Prostate gland (tissue), 2 donors: ENCODE results near the gene SH2D3A. TPM values are rescaled to one million over a fixed set of nuclear protein-coding genes. Genes with fewer than 3 reads are reported as not detected.

Source experiments
- DNase-seq: peaks from one replicate; pipeline ENCODE4 v3.0.0-alpha.2; 2019; ENCODE audit warnings: low spot score
- H3K27ac ChIP-seq, 2 donors: fragments of 200-600 bp; sonication (generic); 2 replicates each; pipeline ENCODE4 v1.5.1; 2017 to 2019
- H3K27me3 ChIP-seq: fragments of 200-600 bp; sonication (generic); replicated peaks from 2 replicates; pipeline ENCODE4 v1.5.1; 2019; ENCODE audit not compliant: insufficient read depth
- H3K36me3 ChIP-seq, 2 donors: fragments of 200-600 bp; sonication (generic); 1 replicate in 1 of 2; 2 replicates in 1 of 2; pipeline versions ENCODE4 v1.5.1 to v1.8.1; 2017 to 2019
- H3K4me1 ChIP-seq: fragments of 200-600 bp; sonication (generic); replicated peaks from 2 replicates; pipeline ENCODE4 v1.5.1; 2019
- H3K4me3 ChIP-seq, 2 donors: fragments of 200-600 bp; sonication (generic); 2 replicates each; pipeline ENCODE4 v1.5.1; 2017 to 2019
- H3K9me3 ChIP-seq: fragments of 200-600 bp; sonication (generic); 2 replicates; pipeline ENCODE4 v1.5.1; 2017
- CTCF ChIP-seq, 4 experiments: fragments of 200-600 bp in 2 of 4; fragments of 450-650 bp in 2 of 4; sonication (generic) in 2 of 4; IDR thresholded peaks; 1 replicate in 3 of 4; 2 replicates in 1 of 4; pipeline ENCODE4 v1.5.1; 2016 to 2019; ENCODE audit warnings: antibody characterized with exemption in 4 of 4, mild to moderate bottlenecking in 2 of 4, moderate library complexity in 2 of 4
- POLR2A ChIP-seq: fragments of 450-650 bp; IDR thresholded peaks from one replicate; pipeline ENCODE4 v1.6.1; 2016; ENCODE audit warnings: antibody characterized with exemption, mild to moderate bottlenecking
- POLR2AphosphoS5 ChIP-seq: sonication (generic); formaldehyde crosslinking; IDR thresholded peaks from one replicate; pipeline ENCODE4 v1.6.1; 2017; ENCODE audit warnings: antibody characterized with exemption
- WGBS: methylation state at CpG from one replicate; pipeline ENCODE4 v1.1.5; 2018; 5-methylcytosine and 5-hydroxymethylcytosine counted together
- intact Hi-C: fragments of 100-400 bp; cut with DNase I; formaldehyde crosslinking; loops from one replicate; pipeline ENCODE4 v1.14.2; 2022
- total RNA-seq, 2 donors: library from RNA; depleted of rRNA; stranded (reverse); fragments of >200 nt; gene quantifications; one replicate each; pipeline ENCODE4 v1.1.0, GENCODE V29; 2016

Gene SH2D3A
- total RNA-seq, 2 donors from 2014 or later = 35.5 to 45.1 TPM

- 78% methylated on average over 4 of the region's 4 CpGs for WGBS
- intact Hi-C loops = no loop called here
- Histone ChIP-seq H3K4me1 (no peaks in the 10 kb centered on the region), H3K4me3 (no peak overlapping the region), H3K27ac (no peak overlapping the region), H3K9me3 (no peaks in the 10 kb centered on the region), H3K36me3 (no peaks in the 10 kb centered on the region), H3K27me3 (no peaks in the 10 kb centered on the region)
- DNase-seq = no peak
- TF ChIP-seq POLR2AphosphoS5 (no peak), POLR2A (no peak), CTCF (IDR thresholded peaks at IDR 0.05) (no peak)
Measured at GRCh38 chr19:6809262-6809661, 42.0 kb upstream of the SH2D3A start.

GRCh38 chr19:6808494-6808893, 41.3 kb upstream of the SH2D3A start:
- no peaks in the 10 kb centered on the region for H3K9me3 ChIP-seq
- TF ChIP-seq POLR2AphosphoS5 (no peak), POLR2A (no peak), CTCF (IDR thresholded peaks at IDR 0.05) (no peak)
- no peaks in the 10 kb centered on the region for H3K36me3 ChIP-seq
- no peaks in the 10 kb centered on the region for H3K4me1 ChIP-seq
- DNase-seq = no peak
- intact Hi-C loops = no loop called here
- 90% methylated on average over 1 of the region's 1 CpG for WGBS
- H3K27ac ChIP-seq = no peak overlapping the region
- H3K27me3 ChIP-seq = no peaks in the 10 kb centered on the region
- H3K4me3 ChIP-seq = no peak overlapping the region

GRCh38 chr19:6807291-6807690, 40.1 kb upstream of the SH2D3A start:
- no peaks in the 10 kb centered on the region for H3K27me3 ChIP-seq

GRCh38 chr19:6806488-6806887, 39.3 kb upstream of the SH2D3A start:
- intact Hi-C loops = no loop called here
- 84% methylated on average over 4 of the region's 4 CpGs for WGBS
- TF ChIP-seq POLR2A (no peak), POLR2AphosphoS5 (no peak), CTCF (IDR thresholded peaks at IDR 0.05) (no peak)
- Histone ChIP-seq H3K4me3 (no peak overlapping the region), H3K27ac (no peak overlapping the region), H3K9me3 (no peaks in the 10 kb centered on the region), H3K27me3 (no peaks in the 10 kb centered on the region), H3K36me3 (no peaks in the 10 kb centered on the region), H3K4me1 (no peaks in the 10 kb centered on the region)
- no peak for DNase-seq

More at GRCh38 chr19:6807291-6807690, 40.1 kb upstream of the SH2D3A start:
- Histone ChIP-seq H3K36me3 (no peaks in the 10 kb centered on the region), H3K4me1 (no peaks in the 10 kb centered on the region), H3K9me3 (no peaks in the 10 kb centered on the region), H3K27ac (no peak overlapping the region), H3K4me3 (no peak overlapping the region)
- no peak for TF ChIP-seq POLR2A
- no peak for TF ChIP-seq POLR2AphosphoS5
- no peak for TF ChIP-seq CTCF (IDR thresholded peaks at IDR 0.05)
- intact Hi-C loops = no loop called here
- DNase-seq = no peak
- WGBS = 95% methylated on average over 5 of the region's 5 CpGs

- no peak overlapping the region for H3K4me3 ChIP-seq
- H3K4me1 ChIP-seq = no peaks in the 10 kb centered on the region
- no peak for DNase-seq
- H3K27ac ChIP-seq = no peak overlapping the region
- WGBS = 79% methylated on average over 8 of the region's 8 CpGs
- TF ChIP-seq POLR2AphosphoS5 = no peak
- TF ChIP-seq CTCF (IDR thresholded peaks at IDR 0.05) = no peak
- no peak for TF ChIP-seq POLR2A
- intact Hi-C loops = no loop called here
- no peaks in the 10 kb centered on the region for H3K36me3 ChIP-seq
- H3K27me3 ChIP-seq = no peaks in the 10 kb centered on the region
- no peaks in the 10 kb centered on the region for H3K9me3 ChIP-seq
Measured at GRCh38 chr19:6803036-6803404, 35.8 kb upstream of the SH2D3A start.
